Measurements from ENCODE around the gene G6PD.
"Not testable (repeated sequence)": the region's sequence is repeated elsewhere in the genome, so short reads cannot be mapped to it uniquely, and the experiment has no call there.

The G6PD gene

GRCh38 chrX:154546354-154547244 is at the start of gene G6PD:
TSS of gene G6PD (minus strand) at chrX:154546846. CDS start at chrX:154546155, 691 bp downstream.
- no peak for DNase-seq (ENCODE audit: low read depth)

- no peak for DNase-seq (ENCODE audit: low read depth)
These were observed 49.1 kb upstream of the G6PD start for GRCh38 chrX:154595559-154596249.

- no peak for DNase-seq (ENCODE audit: low read depth)
These were observed 47.8 kb upstream of the G6PD start for GRCh38 chrX:154594491-154594890.

GRCh38 chrX:154593201-154593600 is 46.6 kb upstream of the G6PD start:
- DNase-seq (ENCODE audit: low read depth) = no peak

- no peak for DNase-seq (ENCODE audit: low read depth)
These were observed 45.9 kb upstream of the G6PD start for GRCh38 chrX:154592505-154592904.

GRCh38 chrX:154590415-154590814 is 43.8 kb upstream of the G6PD start:
- not testable (repeated sequence) for DNase-seq (ENCODE audit: low read depth)

- DNase-seq (ENCODE audit: low read depth) = not testable (repeated sequence)
These were observed 38.0 kb upstream of the G6PD start, which contains the start of gene CTAG1A for GRCh38 chrX:154584585-154585183. TSS of gene CTAG1A (plus strand) at chrX:154585133. CDS start at chrX:154585207, 74 bp downstream.

GRCh38 chrX:154582994-154583393 is 36.3 kb upstream of the G6PD start:
- not testable (repeated sequence) for DNase-seq (ENCODE audit: low read depth)

- not testable (repeated sequence) for DNase-seq (ENCODE audit: low read depth)
These were observed 28.4 kb upstream of the G6PD start for GRCh38 chrX:154575076-154575475.

GRCh38 chrX:154573061-154573460 is 26.4 kb upstream of the G6PD start:
- not testable (repeated sequence) for DNase-seq (ENCODE audit: low read depth)

- not testable (repeated sequence) for DNase-seq (ENCODE audit: low read depth)
These were observed 23.7 kb upstream of the G6PD start for GRCh38 chrX:154570361-154570760.

GRCh38 chrX:154562295-154562694 is 15.6 kb upstream of the G6PD start:
- not testable (repeated sequence) for DNase-seq (ENCODE audit: low read depth)

GRCh38 chrX:154560326-154560725 is 13.7 kb upstream of the G6PD start:
- not testable (repeated sequence) for DNase-seq (ENCODE audit: low read depth)

GRCh38 chrX:154558896-154559295 is 12.2 kb upstream of the G6PD start:
- not testable (repeated sequence) for DNase-seq (ENCODE audit: low read depth)

GRCh38 chrX:154558060-154558690 is 11.5 kb upstream of the G6PD start:
- not testable (repeated sequence) for DNase-seq (ENCODE audit: low read depth)

GRCh38 chrX:154552112-154552806 is 5.6 kb upstream of the G6PD start:
- DNase-seq (ENCODE audit: low read depth) = not testable (repeated sequence)

GRCh38 chrX:154549766-154550165 is 3.1 kb upstream of the G6PD start:
- no peak for DNase-seq (ENCODE audit: low read depth)

GRCh38 chrX:154548028-154548316 is 1.3 kb upstream of the G6PD start:
- no peak for DNase-seq (ENCODE audit: low read depth)

GRCh38 chrX:154547245-154548027 is 790 bp upstream of the G6PD start, which contains the start of gene IKBKG:
TSS of gene IKBKG (plus strand) at chrX:154547620. CDS start at chrX:154552003, 4,383 bp downstream.
- DNase-seq (ENCODE audit: low read depth) = peak; percentile 73

- DNase-seq (ENCODE audit: low read depth) = no peak
These were observed 872 bp downstream of the G6PD start for GRCh38 chrX:154545673-154546274.
